Germinal center (tissue), 1 donor: ENCODE data around the gene GAB3.
"Not testable (repeated sequence)": the region's sequence is repeated elsewhere in the genome, so short reads cannot be mapped to it uniquely, and the experiment has no call there.

Experiments used
- DNase-seq: peaks from one replicate; pipeline ENCODE4 v3.0.0; 2012; ENCODE audit warnings: mixed read lengths, low spot score

The GAB3 gene

DNA sequence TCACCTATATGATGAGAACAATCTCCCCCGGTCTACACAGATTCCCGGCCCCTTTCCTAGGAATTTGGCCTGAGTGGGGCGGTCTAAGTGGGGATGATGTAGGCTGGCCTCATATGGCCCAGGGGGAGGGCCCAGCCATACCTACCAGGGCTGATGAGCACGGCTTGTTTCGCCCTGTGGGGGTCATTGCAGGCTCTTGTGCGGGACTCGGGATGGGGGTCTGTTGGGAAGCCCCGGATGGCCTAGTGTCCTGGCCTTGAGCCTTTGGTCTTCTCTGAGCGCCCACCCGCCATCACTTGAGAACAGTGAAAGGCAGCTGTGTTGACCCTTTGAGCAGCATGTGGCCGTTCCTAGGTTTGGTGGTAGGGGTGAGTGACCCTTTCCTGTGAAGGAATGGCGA lies 92.7 kb downstream of the GAB3 start:
- DNase-seq: no peak

GRCh38 chrX:154657226-154657805 lies 93.6 kb downstream of the GAB3 start:
- no peak for DNase-seq

GRCh38 chrX:154655786-154656185 lies 95.1 kb downstream of the GAB3 start:
- no peak for DNase-seq

GRCh38 chrX:154655346-154655745 lies 95.5 kb downstream of the GAB3 start:
- DNase-seq: no peak

- DNase-seq: no peak
Observed at GRCh38 chrX:154654925-154655324, 96.0 kb downstream of the GAB3 start.

DNA sequence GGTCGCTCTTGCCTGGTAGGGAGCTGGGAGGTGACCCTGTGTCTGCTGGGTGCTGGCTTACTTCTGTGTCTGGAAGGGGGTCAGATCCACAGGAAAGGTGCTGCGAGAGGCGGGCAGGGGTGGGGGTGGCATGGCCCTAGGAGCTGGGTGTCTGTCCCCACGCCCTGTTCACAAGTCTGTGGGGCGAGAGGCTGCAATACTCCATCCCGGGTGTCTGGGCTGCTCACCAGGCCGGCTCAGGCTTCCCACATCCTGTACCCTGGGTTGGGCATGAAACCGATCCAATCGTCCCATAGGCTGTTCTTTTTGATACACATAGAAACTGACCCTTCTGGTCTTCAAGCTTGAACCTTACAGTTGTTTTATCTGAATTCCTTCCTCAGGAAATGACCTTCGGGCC lies 96.5 kb downstream of the GAB3 start:
- DNase-seq: no peak

DNA sequence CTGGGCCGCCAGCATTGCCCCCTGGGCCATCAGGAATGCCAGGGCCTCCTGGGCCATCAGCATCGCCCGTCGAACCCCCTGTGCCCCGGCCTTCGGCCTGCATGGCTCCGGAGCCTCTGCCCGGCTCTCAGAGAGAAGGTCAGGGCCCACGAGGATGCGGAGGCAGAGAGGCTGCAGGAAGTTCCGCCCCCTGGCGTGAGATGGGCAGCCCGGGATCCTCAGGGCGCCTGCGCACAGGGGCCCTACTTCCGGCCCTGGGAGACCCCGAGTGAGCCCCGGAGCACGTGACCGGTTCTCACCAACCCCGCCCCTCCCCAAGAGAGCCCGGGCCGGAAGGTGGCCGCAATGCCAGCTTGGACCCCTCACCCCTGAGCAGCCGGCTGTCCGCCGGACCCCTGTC lies 97.5 kb downstream of the GAB3 start, which contains the start of gene CTAG2:
Gene CTAG2 (minus strand): TSS at position 167 of the 400 bp plus-strand sequence. CDS start 64 bp downstream, at position 103.
- DNase-seq: not testable (repeated sequence)

- no peak for DNase-seq
Observed at GRCh38 chrX:154653048-154653401, 97.9 kb downstream of the GAB3 start.

- no peak for DNase-seq
Observed at GRCh38 chrX:154652311-154653047, 98.4 kb downstream of the GAB3 start.

DNA sequence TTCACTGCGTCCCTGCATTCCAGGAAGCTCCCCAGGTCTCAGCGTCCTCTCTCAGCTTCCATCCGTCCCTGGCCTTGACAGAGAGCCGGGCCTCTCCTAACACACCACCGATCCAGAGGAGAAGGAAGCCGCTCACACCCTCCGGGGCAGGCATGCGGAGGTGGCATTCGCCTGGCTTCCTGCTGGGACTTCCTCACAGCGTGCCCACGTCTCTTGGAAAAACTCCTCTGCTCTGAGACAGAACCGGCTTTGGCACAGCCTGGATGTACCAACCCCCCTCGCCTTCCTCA lies 100.7 kb downstream of the GAB3 start:
- no peak for DNase-seq

DNA sequence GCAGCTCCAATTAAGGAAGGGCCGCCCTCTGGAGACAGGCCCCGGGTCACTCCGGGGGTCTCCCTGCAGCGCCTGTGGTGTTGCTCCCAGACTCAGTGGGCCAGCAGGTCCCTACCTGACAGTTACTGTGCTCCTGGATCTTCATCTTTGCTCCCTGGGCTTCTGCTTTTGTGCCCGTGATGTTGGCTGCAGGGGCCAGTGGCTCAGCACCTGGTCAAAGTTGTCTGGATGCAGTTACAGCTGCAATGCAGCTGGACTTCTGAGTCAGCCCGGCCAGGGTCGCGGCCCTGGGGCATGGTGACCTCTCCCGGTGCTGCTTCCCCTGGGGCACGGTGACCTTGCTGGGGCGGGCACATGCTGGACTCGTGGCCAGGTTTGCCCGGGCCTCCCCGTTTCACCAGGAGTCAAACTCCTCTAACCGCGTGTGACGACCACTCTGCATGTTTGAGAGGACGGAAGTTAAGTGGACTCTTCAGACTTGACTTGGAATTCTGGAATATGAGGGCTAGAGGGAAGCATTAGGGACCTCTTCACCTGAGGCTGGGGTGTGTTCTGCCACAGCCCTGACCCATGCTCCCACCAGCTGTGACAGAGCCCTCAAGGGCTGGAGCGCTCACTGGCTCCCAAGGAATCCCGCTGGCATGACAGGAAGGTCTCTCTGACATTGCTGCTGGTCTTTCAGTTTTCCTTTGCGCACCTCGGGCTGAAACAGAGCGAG lies 101.2 kb downstream of the GAB3 start:
- no peak for DNase-seq

- no peak for DNase-seq
Observed at GRCh38 chrX:154648931-154649330, 101.9 kb downstream of the GAB3 start.

DNA sequence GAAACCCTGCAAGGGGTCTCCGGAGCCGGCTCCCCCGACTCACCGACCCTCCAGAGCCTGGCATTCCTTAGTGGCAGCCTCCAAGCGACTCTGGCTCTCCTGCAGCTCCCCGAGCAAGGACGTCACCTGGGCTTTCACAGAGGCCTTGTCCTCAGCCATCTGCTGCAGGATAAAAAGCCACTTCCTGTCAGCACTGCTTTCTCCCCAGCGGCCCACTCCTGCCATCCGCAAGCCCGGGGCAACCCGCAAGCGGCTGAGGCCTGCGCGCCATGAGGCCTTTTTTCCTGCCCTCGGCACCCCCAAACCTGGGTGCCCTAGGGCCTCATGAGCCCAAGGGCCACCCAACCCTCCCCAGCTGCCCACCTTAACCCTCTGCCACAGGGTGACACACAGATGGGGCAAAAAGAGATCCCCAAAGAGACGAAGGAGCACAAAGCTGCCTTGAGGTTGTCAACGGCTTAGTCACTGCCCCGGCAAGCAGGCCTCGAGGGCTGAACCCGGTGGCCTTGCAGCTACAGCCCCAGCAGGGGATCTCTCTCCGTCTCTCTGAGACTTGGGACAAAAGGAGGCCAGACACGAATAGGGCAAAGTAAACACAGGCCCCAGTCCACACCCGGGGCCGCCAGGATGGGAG lies 105.0 kb downstream of the GAB3 start:
- not testable (repeated sequence) for DNase-seq

- DNase-seq: not testable (repeated sequence)
Observed at GRCh38 chrX:154643708-154644107, 107.2 kb downstream of the GAB3 start.

DNA sequence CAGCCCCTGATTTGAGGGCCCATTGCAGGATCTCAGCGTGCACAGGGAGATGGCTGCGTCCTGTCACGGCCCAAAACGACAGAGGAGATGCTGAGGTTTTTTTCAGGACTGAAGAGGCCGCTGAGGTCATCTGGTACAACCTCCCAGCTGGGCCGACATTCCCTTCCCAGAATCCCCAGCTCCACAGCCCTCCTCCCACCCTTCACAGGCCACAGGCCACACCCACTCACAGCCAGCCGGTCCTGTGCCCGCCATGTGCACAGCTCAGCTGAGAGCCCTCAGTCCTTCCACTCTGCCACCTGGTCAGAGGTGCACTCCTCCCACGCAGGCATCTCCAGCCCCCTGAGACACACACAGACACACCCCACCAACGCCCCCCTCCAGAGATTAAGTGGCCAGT lies 109.1 kb downstream of the GAB3 start:
- DNase-seq: not testable (repeated sequence)

GRCh38 chrX:154633661-154634060 lies 117.2 kb downstream of the GAB3 start:
- DNase-seq: not testable (repeated sequence)

GRCh38 chrX:154630949-154631348 lies 119.9 kb downstream of the GAB3 start:
- DNase-seq: not testable (repeated sequence)

DNA sequence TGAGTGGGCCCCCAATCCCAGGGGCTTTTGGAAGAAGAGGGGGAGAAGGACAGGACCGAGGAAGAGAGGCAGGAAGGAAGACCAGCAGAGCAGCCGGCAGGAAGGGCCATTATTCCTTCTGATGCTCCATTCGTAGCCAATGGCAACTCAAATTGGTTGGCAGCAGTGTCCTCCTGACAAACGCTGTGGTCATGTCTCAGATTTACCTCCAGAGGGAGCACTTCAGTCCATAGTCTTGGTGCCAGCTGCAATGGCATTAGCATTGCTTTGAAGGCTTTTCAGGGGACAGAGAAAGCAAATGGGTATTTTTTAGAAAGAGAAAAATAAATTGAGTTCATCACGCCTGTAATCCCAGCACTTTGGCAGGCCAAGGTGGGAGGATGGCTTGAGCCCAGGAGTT lies 121.9 kb downstream of the GAB3 start:
- not testable (repeated sequence) for DNase-seq
